Body of pancreas (tissue), 4 donors: Measurements from ENCODE around the gene AK2.

Experiments
- CTCF ChIP-seq, 7 experiments: fragments of 450-650 bp in 4 of 7; fragments of 200-600 bp in 3 of 7; sonication (generic) in 3 of 7; IDR thresholded peaks; one replicate each; pipeline ENCODE4 v1.5.1; 2016 to 2019; ENCODE audit warnings: antibody characterized with exemption in 7 of 7
- POLR2A ChIP-seq, 3 donors: fragments of 450-650 bp; IDR thresholded peaks; one replicate each; pipeline ENCODE4 v1.6.1; 2016; ENCODE audit warnings: antibody characterized with exemption in 3 of 3, mild to moderate bottlenecking in 2 of 3

- TF ChIP-seq CTCF (IDR thresholded peaks at IDR 0.05) (no peak), POLR2A (IDR thresholded peaks at IDR 0.05) (no peak)
Observed at GRCh38 chr1:32989160-32990050, 47.3 kb downstream of the AK2 start.
